IPS-18a (cell line): ENCODE measurements around the gene PKD1.

ENCODE experiments used
- H3K27ac ChIP-seq: one replicate; pipeline ENCODE4 v1.5.1; 2013; ENCODE audit warnings: low read length
- H3K27me3 ChIP-seq: one replicate; pipeline ENCODE4 v1.6.1; 2013; ENCODE audit warnings: mild to moderate bottlenecking, low read length; ENCODE audit not compliant: control insufficient read depth, insufficient read depth
- H3K36me3 ChIP-seq: one replicate; pipeline ENCODE4 v1.6.1; 2013; ENCODE audit warnings: low read depth, low read length; ENCODE audit not compliant: control insufficient read depth
- H3K4me1 ChIP-seq: one replicate; pipeline ENCODE4 v1.6.1; 2013; ENCODE audit warnings: low read depth, low read length; ENCODE audit not compliant: control insufficient read depth
- H3K4me3 ChIP-seq: one replicate; pipeline ENCODE4 v1.5.1; 2013; ENCODE audit warnings: low read length
- H3K9ac ChIP-seq: one replicate; pipeline ENCODE4 v1.6.1; 2013; ENCODE audit warnings: mild to moderate bottlenecking, low read length, moderate library complexity
- H3K9me3 ChIP-seq: one replicate; pipeline ENCODE4 v1.6.1; 2013; ENCODE audit warnings: low read depth, low read length; ENCODE audit not compliant: control insufficient read depth

PKD1 gene

DNA sequence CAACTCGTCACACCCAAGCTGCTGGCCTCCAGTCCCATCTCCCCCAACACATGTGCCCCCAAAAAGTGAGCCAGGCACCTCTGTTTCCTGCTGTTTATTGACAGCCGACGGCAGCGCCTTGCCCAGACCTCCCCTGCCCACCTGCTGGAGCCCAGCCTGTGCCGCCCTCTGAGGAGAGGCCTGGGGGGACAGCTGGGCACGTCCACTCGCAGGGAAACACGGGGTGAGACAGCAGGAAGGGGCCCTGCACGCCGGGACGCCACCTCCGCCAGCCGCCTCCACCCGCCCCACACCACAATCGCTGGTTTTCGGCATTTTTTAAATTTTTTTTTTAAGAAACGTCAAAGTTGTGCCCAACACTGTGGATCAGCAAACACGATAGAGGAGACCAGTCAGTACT, 41.4 kb upstream of the PKD1 start:
- H3K9me3 ChIP-seq, result no peaks in the 10 kb centered on the region
- no peak overlapping the region for H3K9ac ChIP-seq
- no peaks in the 10 kb centered on the region for H3K27me3 ChIP-seq
- H3K36me3 ChIP-seq, result peaks cover 31% of the 10 kb centered on the region
- H3K4me3 ChIP-seq, result no peak overlapping the region
- H3K27ac ChIP-seq, result no peak overlapping the region
- no peaks in the 10 kb centered on the region for H3K4me1 ChIP-seq

DNA sequence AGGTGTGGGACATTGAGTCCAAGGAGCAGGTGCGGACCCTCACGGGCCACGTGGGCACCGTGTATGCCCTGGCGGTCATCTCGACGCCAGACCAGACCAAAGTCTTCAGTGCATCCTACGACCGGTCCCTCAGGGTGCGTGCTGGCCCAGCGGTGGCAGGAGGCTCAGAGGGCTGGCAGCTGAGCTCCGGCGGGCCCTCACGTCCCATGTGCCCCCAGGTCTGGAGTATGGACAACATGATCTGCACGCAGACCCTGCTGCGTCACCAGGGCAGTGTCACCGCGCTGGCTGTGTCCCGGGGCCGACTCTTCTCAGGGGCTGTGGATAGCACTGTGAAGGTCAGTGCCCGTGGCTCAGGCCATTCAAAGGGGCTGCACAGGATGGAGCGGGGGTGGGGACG, 40.3 kb upstream of the PKD1 start:
- no peak overlapping the region for H3K9ac ChIP-seq
- no peak overlapping the region for H3K4me3 ChIP-seq
- peaks cover 35% of the 10 kb centered on the region for H3K36me3 ChIP-seq
- no peaks in the 10 kb centered on the region for H3K9me3 ChIP-seq
- H3K27me3 ChIP-seq, result no peaks in the 10 kb centered on the region
- H3K4me1 ChIP-seq, result no peaks in the 10 kb centered on the region
- H3K27ac ChIP-seq, result no peak overlapping the region

GRCh38 chr16:2175454-2175853, 39.8 kb upstream of the PKD1 start:
- no peak overlapping the region for H3K9ac ChIP-seq
- H3K4me3 ChIP-seq, result no peak overlapping the region
- H3K4me1 ChIP-seq, result no peaks in the 10 kb centered on the region
- H3K36me3 ChIP-seq, result peaks cover 36% of the 10 kb centered on the region
- H3K27ac ChIP-seq, result no peak overlapping the region
- no peaks in the 10 kb centered on the region for H3K9me3 ChIP-seq
- H3K27me3 ChIP-seq, result no peaks in the 10 kb centered on the region

- Histone ChIP-seq H3K4me1 (no peaks in the 10 kb centered on the region), H3K27ac (no peak overlapping the region), H3K27me3 (no peaks in the 10 kb centered on the region), H3K36me3 (peaks cover 38% of the 10 kb centered on the region), H3K9ac (no peak overlapping the region), H3K9me3 (no peaks in the 10 kb centered on the region), H3K4me3 (no peak overlapping the region)
Measured at GRCh38 chr16:2174396-2175131, 38.9 kb upstream of the PKD1 start.

- H3K9ac ChIP-seq, result no peak overlapping the region
Measured at GRCh38 chr16:2173916-2174315, 38.2 kb upstream of the PKD1 start.

DNA sequence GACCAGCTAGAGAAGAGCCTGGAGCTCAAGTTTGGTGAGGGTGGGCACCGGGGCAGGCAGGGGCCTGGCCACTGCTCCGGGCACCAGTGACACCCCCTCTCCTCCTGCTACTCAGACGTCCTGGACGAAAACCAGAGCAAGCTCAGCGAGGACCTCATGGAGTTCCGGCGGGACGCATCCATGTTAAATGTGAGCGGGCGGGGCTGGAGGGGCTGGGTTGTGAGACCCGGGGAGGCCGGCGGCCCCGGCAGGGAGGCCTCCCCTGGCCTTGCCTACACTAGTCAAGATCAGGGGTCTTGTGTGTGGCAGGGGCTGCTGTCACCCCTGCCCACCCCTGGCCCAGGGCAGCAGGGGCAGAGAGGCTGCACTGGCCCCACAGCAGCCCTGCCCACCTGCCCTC, 37.7 kb upstream of the PKD1 start:
- no peak overlapping the region for H3K4me3 ChIP-seq
- H3K36me3 ChIP-seq, result peaks cover 43% of the 10 kb centered on the region
- no peaks in the 10 kb centered on the region for H3K27me3 ChIP-seq
- no peaks in the 10 kb centered on the region for H3K9me3 ChIP-seq
- H3K9ac ChIP-seq, result no peak overlapping the region
- no peak overlapping the region for H3K27ac ChIP-seq
- no peaks in the 10 kb centered on the region for H3K4me1 ChIP-seq

More at GRCh38 chr16:2173916-2174315, 38.2 kb upstream of the PKD1 start:
- Histone ChIP-seq H3K4me3 (no peak overlapping the region), H3K9me3 (no peaks in the 10 kb centered on the region), H3K36me3 (peaks cover 40% of the 10 kb centered on the region), H3K27me3 (no peaks in the 10 kb centered on the region), H3K4me1 (no peaks in the 10 kb centered on the region), H3K27ac (no peak overlapping the region)

DNA sequence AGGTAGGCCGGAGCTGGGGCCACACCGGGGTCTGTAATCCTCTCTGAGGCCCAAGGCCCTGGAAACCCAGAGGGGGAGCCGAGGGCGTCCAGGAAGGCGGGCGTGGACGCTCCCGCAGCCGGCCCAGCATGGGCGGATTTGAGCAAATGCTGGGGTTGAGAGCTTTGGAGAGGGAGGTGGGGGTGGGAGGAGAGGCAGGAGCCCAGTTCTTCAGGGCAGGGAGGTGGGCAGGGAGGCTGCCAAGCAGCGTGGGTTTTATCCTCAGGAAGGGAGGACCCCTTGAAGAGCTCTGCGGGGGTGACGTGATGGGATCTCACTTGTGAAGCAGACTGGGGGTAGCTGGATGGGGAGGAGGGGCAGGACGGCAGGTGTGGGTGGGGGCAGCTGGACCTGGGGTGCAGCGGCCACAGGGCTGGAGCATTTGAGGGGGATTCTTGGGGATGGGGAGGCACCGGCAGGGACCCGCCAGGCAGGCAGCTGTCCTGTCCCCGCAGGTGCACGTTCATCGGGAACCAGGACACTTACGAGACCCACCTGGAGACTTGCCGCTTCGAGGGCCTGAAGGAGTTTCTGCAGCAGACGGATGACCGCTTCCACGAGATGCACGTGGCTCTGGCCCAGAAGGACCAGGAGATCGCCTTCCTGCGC, 37.1 kb upstream of the PKD1 start:
- Histone ChIP-seq H3K4me1 (no peaks in the 10 kb centered on the region), H3K9me3 (no peaks in the 10 kb centered on the region), H3K27ac (no peak overlapping the region), H3K9ac (no peak overlapping the region), H3K4me3 (no peak overlapping the region), H3K27me3 (no peaks in the 10 kb centered on the region), H3K36me3 (peaks cover 48% of the 10 kb centered on the region)

- H3K4me1 ChIP-seq, result no peaks in the 10 kb centered on the region
- no peaks in the 10 kb centered on the region for H3K27me3 ChIP-seq
- no peak overlapping the region for H3K9ac ChIP-seq
- H3K27ac ChIP-seq, result no peak overlapping the region
- no peaks in the 10 kb centered on the region for H3K9me3 ChIP-seq
- peaks cover 55% of the 10 kb centered on the region for H3K36me3 ChIP-seq
- no peak overlapping the region for H3K4me3 ChIP-seq
Measured at GRCh38 chr16:2171601-2172178, 36.0 kb upstream of the PKD1 start.

- Histone ChIP-seq H3K4me3 (no peak overlapping the region), H3K36me3 (peaks cover 58% of the 10 kb centered on the region), H3K9me3 (no peaks in the 10 kb centered on the region), H3K9ac (no peak overlapping the region), H3K27me3 (no peaks in the 10 kb centered on the region), H3K27ac (no peak overlapping the region), H3K4me1 (no peaks in the 10 kb centered on the region)
Measured at GRCh38 chr16:2170587-2171435, 35.1 kb upstream of the PKD1 start.

DNA sequence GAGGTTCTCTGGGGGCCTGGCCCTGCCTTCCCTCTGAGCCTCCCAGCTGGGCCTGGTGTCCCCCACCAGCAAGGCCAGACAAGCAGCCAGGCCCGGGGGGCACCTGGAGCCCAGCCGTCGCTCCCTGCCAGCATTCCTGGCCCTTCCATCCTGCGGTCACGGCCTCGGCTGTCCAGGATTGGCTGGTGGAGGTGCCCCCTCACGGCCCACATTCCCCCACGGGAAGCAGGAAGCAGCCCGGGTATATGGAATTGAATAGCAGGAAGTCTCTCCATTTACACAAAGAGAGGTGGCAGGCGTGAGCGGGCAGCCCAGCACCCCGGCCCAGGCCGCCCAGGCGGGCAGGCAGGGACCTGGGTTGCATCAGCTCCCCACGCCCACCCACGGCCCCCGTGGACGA, 34.4 kb upstream of the PKD1 start:
- no peaks in the 10 kb centered on the region for H3K27me3 ChIP-seq
- H3K9me3 ChIP-seq, result no peaks in the 10 kb centered on the region
- H3K27ac ChIP-seq, result no peak overlapping the region
- no peaks in the 10 kb centered on the region for H3K4me1 ChIP-seq
- no peak overlapping the region for H3K4me3 ChIP-seq
- peaks cover 52% of the 10 kb centered on the region for H3K36me3 ChIP-seq
- H3K9ac ChIP-seq, result no peak overlapping the region

DNA sequence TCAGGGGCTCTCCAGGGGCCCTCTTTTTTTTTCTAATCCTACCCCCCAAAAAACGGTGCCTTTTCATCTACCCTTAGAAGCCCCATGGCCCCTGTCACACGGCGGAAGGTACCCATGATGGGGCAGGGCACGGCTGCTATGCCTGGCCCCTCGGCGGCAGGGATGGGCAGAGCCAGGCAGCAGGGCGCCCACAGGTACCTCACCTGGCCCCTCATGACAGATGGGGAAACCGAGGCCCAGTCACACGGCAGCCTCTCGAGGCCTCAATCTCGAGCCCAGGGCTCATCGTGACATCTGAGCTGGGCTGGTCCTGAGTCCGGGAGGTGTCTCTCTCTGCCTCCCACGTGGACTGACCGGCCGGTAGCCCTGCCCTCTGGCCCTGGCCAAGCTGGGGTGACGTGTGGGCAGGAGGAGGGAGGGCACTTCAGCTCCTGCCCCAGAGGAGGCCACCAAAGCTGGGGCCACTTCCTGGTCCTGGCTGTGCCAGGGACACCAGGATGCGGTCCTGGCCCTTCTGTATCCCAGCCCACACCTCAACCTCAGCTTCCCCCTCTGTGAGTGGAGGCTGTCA, 31.5 kb upstream of the PKD1 start:
- no peak overlapping the region for H3K9ac ChIP-seq
- no peak overlapping the region for H3K27ac ChIP-seq
- peaks cover 32% of the 10 kb centered on the region for H3K36me3 ChIP-seq
- no peak overlapping the region for H3K4me3 ChIP-seq
- no peaks in the 10 kb centered on the region for H3K9me3 ChIP-seq
- H3K4me1 ChIP-seq, result no peaks in the 10 kb centered on the region
- H3K27me3 ChIP-seq, result no peaks in the 10 kb centered on the region
